IPS-NIHi7 (cell line): ENCODE data around the gene TWF2.
A peak's percentile ranks its signal among the peaks of the same experiment; 100 is the strongest.

Experiments used
- DNase-seq: peaks from one replicate; pipeline ENCODE4 v3.0.0; 2012; ENCODE audit warnings: mixed read lengths; ENCODE audit errors: extremely low spot score

Gene TWF2

GRCh38 chr3:52237657-52238172 lies 1.2 kb downstream of the TWF2 start:
- DNase-seq, result peak; percentile 70

GRCh38 chr3:52237006-52237656 lies 1.8 kb downstream of the TWF2 start:
- no peak for DNase-seq

GRCh38 chr3:52236424-52236886 lies 2.5 kb downstream of the TWF2 start:
- no peak for DNase-seq

- no peak for DNase-seq
Observed at GRCh38 chr3:52234516-52235447, 4.2 kb downstream of the TWF2 start.

- DNase-seq, result no peak
Observed at GRCh38 chr3:52233968-52234367, 5.0 kb downstream of the TWF2 start.

GRCh38 chr3:52233108-52233591 lies 5.8 kb downstream of the TWF2 start:
- no peak for DNase-seq

GRCh38 chr3:52232279-52233107 lies 6.5 kb downstream of the TWF2 start:
- DNase-seq, result no peak

GRCh38 chr3:52231502-52232278 lies 7.3 kb downstream of the TWF2 start:
- peak; percentile 81 for DNase-seq

- DNase-seq, result no peak
Observed at GRCh38 chr3:52230889-52231499, 8.0 kb downstream of the TWF2 start.

GRCh38 chr3:52230461-52230860 lies 8.5 kb downstream of the TWF2 start:
- no peak for DNase-seq

GRCh38 chr3:52229656-52230055 lies 9.3 kb downstream of the TWF2 start:
- no peak for DNase-seq

- no peak for DNase-seq
Observed at GRCh38 chr3:52228751-52229291, 10.1 kb downstream of the TWF2 start.

GRCh38 chr3:52228266-52228665 lies 10.7 kb downstream of the TWF2 start:
- DNase-seq, result no peak

- no peak for DNase-seq
Observed at GRCh38 chr3:52227766-52228165, 11.2 kb downstream of the TWF2 start.

GRCh38 chr3:52227117-52227516 lies 11.8 kb downstream of the TWF2 start:
- DNase-seq, result no peak

GRCh38 chr3:52226229-52226817 lies 12.6 kb downstream of the TWF2 start:
- DNase-seq, result no peak

GRCh38 chr3:52225452-52226228 lies 13.3 kb downstream of the TWF2 start, which contains the start of gene TLR9:
Gene TLR9, minus strand, starts transcription at chr3:52225645. Its CDS starts 116 bp downstream, at chr3:52225529.
- DNase-seq, result no peak

- DNase-seq, result no peak
Observed at GRCh38 chr3:52223449-52224408, 15.2 kb downstream of the TWF2 start.
